ENCODE data around the gene RNF7.
"Not testable (repeated sequence)": the region's sequence is repeated elsewhere in the genome, so short reads cannot be mapped to it uniquely, and the experiment has no call there.

The RNF7 gene

GRCh38 chr3:141738022-141738890 lies at the start of gene RNF7:
TSS of gene RNF7 (plus strand) at chr3:141738298. CDS start at chr3:141738342, 44 bp downstream.
- peak; percentile 59 to 96 (median 88) for DNase-seq

DNA sequence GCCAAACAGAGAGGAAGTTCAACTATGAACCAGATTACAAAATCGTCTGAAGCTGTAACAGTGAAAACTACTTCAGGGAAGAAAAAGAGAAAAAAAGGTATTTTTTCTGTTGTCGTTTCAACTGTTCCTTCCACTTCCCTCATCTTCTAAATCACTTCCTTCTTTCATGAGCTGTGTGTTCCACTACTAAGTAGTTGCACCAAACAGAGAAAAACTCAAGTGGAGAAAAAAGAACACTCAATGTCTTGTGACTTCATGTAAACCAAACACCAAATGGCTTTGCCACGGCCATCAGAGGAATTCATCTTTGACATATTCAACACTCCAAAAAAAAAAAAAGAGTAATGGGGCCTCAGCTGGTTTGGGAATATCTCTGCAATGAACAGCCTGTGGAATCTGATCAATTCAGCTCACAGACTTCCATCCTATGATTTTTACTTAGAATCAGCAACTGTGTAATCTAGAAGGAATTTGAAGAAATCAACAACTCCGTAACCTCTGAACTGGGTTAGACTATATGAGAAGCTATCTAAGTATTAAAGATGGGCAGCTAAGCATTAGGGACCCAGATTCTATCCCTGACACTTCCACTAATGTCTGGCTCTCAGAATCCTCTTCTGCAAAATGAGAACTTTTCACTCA lies 47.5 kb upstream of the RNF7 start:
- DNase-seq = no peak

- DNase-seq = not testable (repeated sequence)
Observed at GRCh38 chr3:141691471-141691870, 46.6 kb upstream of the RNF7 start.

DNA sequence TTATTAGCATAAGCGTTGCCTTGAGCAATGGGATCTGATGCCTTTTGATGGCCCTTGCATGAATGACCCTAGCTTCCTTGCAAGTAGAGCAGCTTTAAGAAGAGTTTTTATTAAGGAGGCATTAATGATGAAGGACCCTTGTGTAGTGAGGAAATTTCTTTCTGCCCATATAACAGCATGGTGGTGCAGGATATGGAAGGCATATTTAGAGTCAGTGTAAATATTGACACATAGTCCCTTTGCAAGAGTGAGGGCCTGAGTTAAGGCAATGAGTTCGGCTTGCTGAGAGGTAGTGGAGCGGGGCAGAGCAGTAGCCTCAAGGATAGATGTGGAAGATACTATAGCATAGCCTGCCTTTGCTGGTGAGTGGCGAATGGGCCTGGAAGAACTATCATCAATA lies 45.1 kb upstream of the RNF7 start:
- DNase-seq = not testable (repeated sequence)

- no peak for DNase-seq
Observed at GRCh38 chr3:141699324-141699723, 38.8 kb upstream of the RNF7 start.

DNA sequence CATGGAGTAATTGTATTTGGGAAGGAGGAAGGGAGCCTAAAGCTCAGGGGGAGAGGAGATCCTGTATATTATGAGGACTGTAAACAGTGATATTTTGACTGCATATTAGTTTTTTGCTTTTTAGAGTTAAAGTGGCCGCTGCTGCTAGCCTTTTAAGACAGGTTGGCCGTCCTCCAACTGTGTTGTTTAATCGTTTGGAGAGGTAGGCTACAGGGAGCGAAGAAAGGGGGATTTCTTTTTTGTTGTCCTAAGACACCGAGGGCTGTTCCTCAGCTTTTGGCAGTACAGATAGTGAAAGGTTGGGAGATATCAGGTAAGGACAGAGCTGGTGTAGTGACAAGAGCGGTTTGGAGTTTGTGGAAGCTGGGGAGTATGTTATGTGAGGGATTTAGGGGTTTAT lies 38.2 kb upstream of the RNF7 start:
- no peak for DNase-seq

DNA sequence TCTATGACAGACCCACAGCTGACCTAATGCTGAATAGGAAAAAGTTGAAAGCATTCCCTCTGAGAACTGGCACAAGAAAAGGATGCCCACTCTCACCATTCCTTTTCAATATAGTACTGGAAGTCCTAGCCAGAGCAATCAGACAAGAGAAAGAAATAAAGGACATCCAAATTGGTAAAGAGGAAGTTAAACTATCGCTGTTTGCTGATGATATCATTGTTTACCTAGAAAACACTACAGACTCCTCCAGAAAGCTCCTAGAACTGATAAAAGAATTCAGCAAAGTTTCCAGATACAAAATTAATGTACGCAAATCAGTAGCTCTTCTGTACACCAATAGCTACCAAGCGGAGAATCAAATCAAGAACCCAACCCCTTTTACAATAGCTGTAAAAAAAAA lies 34.7 kb upstream of the RNF7 start:
- not testable (repeated sequence) for DNase-seq

GRCh38 chr3:141707741-141708203 lies 30.3 kb upstream of the RNF7 start:
- DNase-seq = no peak

DNA sequence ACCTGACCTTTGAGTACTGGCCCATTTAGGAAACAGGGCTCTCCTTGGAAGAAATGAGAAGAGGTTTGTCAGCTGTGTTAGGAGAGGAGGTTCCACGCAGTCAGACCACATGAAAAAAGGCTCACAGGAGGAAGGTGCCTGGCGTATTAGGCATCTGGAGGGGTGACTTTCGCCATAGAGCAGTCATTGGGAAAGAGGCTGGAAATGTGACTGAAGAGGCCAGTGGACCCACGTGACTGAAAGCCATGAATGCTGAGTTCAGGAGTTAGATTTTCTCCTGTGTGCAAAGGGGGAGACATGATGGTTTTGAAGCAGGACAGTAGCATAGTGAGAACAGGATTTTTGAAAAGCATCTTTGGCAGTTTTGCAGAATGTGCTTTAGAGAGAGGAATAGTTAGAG lies 29.7 kb upstream of the RNF7 start:
- DNase-seq = no peak

DNA sequence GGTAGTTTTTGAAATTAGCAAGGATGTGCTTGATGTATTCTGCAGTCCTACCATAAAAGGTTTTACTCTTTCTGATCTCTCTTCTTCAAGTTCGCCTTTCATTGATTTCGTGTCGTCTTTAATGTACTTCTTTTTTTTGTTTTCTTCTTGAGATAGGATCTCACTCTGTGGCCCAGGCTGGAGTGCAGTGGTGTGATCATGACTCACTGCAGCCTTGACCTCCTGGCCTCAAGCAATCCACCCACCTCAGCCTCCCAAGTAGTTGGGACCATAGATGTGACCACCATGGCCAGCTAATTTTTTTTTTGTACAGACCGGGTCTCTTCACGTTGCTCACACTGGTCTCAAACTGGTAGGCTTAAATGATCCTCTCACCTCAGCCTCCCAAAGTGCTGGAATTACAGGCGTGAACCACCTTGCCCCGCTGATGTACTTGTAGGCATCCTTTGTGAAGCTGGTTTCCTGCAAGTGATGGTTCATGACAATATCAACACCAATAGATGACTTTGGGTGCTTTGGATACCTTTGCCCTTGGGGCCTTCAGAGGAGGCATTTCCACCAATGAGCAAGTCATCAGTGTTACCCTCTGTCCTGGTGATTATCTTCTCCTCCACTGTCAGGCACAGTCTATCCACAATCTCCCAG lies 28.9 kb upstream of the RNF7 start:
- no peak for DNase-seq

GRCh38 chr3:141710121-141710520 lies 28.0 kb upstream of the RNF7 start:
- no peak for DNase-seq

GRCh38 chr3:141710888-141711616 lies 27.0 kb upstream of the RNF7 start:
- DNase-seq = no peak

DNA sequence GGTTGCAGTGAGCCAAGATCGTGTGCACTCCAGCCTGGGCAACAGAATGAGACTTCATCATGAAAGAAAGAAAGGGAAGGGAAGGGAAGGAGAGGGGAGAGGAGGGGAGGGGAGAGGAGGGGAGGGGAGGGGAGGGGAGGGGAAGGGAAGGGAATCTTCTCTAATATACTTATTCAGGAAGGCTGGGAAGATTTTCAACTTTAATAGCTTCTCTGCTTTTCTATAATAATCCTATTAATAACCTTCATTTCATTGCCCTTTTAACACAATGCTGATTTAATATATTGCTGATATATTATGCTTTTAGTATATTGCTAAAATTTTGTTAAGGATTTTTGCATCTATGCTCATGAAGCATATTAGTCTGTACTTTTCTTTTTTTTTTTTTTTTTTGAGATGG lies 23.4 kb upstream of the RNF7 start:
- DNase-seq = no peak

DNA sequence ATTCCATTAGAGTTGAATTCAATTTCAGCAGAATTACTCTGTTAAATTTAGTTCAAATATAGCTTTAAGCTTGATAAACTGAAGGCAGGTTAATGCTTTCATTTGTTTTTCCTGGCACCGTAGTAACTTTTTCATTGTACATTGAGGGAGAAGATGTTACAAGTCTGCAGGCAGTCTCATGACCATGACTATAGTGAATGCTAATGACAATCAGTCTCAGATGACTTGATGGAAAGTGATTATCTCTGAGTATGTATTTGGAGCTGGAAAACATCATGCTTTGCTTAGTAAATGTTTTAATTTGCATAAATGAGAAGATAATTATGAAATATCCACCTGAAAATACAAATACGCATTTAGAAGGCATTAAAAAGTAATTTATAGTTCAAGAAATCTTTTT lies 16.0 kb upstream of the RNF7 start:
- DNase-seq = no peak

DNA sequence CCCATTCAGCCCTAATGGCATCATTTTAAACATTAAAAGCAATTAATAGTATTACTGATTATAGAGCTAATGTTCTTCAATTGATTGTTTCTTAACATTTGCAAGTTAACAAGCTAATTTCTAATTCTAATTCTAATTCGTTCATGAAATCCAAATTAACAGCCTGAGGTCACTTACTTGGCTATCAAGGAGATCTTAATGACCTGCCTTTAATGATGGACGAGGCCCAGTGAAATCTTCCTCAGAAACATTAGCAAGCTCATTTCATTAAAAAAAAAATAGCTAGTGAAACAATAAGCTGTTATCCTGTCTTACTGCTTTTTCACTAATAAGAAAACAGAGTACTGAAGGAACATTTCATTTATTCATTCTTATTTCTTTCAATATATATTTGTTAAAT lies 15.4 kb upstream of the RNF7 start:
- DNase-seq = no peak

GRCh38 chr3:141723255-141723654 lies 14.8 kb upstream of the RNF7 start:
- no peak for DNase-seq

DNA sequence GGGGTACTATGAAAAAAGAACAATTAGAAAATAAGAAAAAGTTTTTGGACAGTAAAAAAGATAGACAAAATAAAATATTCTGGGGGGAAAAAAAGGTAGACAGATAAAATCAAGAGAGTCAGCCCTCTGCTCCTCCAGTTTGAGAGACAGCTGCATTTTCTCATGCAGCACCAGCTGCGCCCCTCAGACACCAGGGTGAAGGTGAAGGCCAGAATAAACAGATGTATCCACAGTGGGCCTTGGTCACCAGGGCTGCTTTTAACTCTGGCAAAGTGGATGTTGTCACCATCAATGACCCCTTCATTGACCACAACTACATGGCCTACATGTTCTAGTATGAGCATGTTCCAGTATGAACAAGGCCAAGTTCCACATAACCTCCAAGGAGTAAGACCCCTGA lies 13.9 kb upstream of the RNF7 start:
- DNase-seq = no peak

DNA sequence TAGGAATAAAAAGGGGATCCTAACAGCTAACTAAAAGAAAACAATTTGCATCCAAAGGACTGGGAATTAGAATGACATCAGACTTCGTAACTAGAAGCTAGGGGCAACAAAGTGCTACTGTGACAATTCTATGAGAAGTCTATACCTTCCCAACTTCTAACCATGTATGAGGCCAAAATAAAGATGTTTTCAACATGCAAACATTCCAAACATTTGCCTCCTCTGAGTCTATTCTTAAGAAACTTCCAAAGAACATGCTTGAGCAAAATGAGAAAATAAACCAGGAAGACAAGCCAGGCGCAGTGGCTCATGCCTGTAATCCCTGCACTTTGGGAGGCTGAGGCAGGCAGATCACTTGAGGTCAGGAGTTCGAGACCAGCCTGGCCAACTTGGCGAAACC lies 13.1 kb upstream of the RNF7 start:
- DNase-seq = no peak

DNA sequence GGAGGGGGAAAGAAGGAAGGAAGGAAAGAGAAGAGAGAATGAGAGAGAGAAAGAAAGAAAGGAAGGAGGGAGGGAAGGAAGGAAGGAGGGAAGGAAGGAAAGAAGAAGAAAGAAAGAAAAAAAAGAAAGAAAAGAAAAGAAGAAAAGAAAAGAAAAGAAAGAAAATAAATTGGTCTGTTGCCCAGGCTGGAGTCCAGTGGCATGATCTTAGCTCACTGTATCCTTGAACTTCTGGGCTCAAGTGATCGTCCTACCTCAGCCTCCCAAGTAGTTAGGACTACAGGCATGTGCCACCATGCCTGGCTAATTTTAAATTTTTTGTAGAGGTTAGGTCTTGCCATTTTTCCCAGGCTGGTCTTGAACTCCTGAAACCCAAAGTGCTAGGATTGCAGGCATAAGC lies 11.6 kb upstream of the RNF7 start:
- no peak for DNase-seq

GRCh38 chr3:141728355-141728892 lies 9.7 kb upstream of the RNF7 start:
- no peak for DNase-seq

- no peak for DNase-seq
Observed at GRCh38 chr3:141729240-141729639, 8.9 kb upstream of the RNF7 start.
